Naive thymus-derived CD4-positive, alpha-beta T cell (primary cell): Measurements from ENCODE around the gene DFFA. TPM values are rescaled to one million over a fixed set of nuclear protein-coding genes. Genes with fewer than 3 reads are reported as not detected.
"Not testable (repeated sequence)": the region's sequence is repeated elsewhere in the genome, so short reads cannot be mapped to it uniquely, and the experiment has no call there.

ENCODE experiments used
- ATAC-seq: fragments of 150-1000 bp; cut with Tn5 transposase; 2 replicates; pipeline ENCODE4 v1.10.0; 2021; ENCODE audit warnings: mild to moderate bottlenecking, moderate library complexity
- CTCF ChIA-PET: fragments of 350-600 bp; sonication (Branson Sonifier 250); formaldehyde crosslinking; loops from one replicate; lab custom pipeline; 2021; ENCODE audit warnings: antibody characterized with exemption; lab: Charles Lee
- POLR2A ChIA-PET: fragments of 350-600 bp; sonication (Branson Sonifier 250); formaldehyde crosslinking; loops from one replicate; lab custom pipeline; 2021; ENCODE audit warnings: antibody characterized with exemption, inconsistent platforms; lab: Charles Lee
- DNase-seq, 9 donors: peaks; one replicate each; pipeline versions ENCODE4 v3.0.0 to v3.0.0-alpha.2; 2020 to 2022; ENCODE audit warnings: mixed read lengths in 1 of 9
- H3K27ac ChIP-seq: one replicate; pipeline ENCODE4 v1.7.0; 2013; ENCODE audit warnings: mild to moderate bottlenecking, low read depth, low read length, moderate library complexity
- H3K27me3 ChIP-seq, 2 donors: one replicate each; pipeline ENCODE4 v1.7.0; 2013; ENCODE audit warnings: low read length in 2 of 2, mild to moderate bottlenecking in 2 of 2, moderate library complexity in 2 of 2; ENCODE audit not compliant: control insufficient read depth in 2 of 2, insufficient read depth in 2 of 2
- H3K36me3 ChIP-seq, 3 experiments: 1 replicate in 2 of 3; 2 replicates in 1 of 3; pipeline ENCODE4 v1.7.0; 2013; ENCODE audit warnings: low read length in 3 of 3, mild to moderate bottlenecking in 3 of 3, moderate library complexity in 1 of 3; ENCODE audit not compliant: insufficient read depth in 3 of 3, control insufficient read depth in 2 of 3
- H3K4me1 ChIP-seq, 2 donors: one replicate each; pipeline ENCODE4 v1.7.0; 2013; ENCODE audit warnings: low read length in 2 of 2, mild to moderate bottlenecking in 2 of 2, moderate library complexity in 1 of 2; ENCODE audit not compliant: control insufficient read depth in 2 of 2, insufficient read depth in 2 of 2
- H3K4me3 ChIP-seq: 2 replicates; pipeline ENCODE4 v1.7.0; 2013; ENCODE audit warnings: mild to moderate bottlenecking, low read length
- H3K9me3 ChIP-seq, 3 experiments: 1 replicate in 2 of 3; 2 replicates in 1 of 3; pipeline ENCODE4 v1.7.0; 2013; ENCODE audit warnings: low read length in 3 of 3; ENCODE audit not compliant: control insufficient read depth in 2 of 3
- H3K27ac Mint-ChIP-seq, 9 donors: one replicate each; pipeline ENCODE4 v1.8.0; 2020 to 2022; ENCODE audit warnings: mixed read lengths in 9 of 9, mild to moderate bottlenecking in 8 of 9, moderate library complexity in 5 of 9, inconsistent platforms in 2 of 9
- H3K27me3 Mint-ChIP-seq, 5 donors: one replicate each; pipeline ENCODE4 v1.8.0; 2021 to 2022; ENCODE audit warnings: mixed read lengths in 5 of 5, mild to moderate bottlenecking in 1 of 5
- H3K36me3 Mint-ChIP-seq, 5 donors: one replicate each; pipeline ENCODE4 v1.8.0; 2020 to 2022; ENCODE audit warnings: mixed read lengths in 5 of 5, mild to moderate bottlenecking in 3 of 5, inconsistent platforms in 1 of 5
- H3K4me1 Mint-ChIP-seq, 7 donors: one replicate each; pipeline ENCODE4 v1.8.0; 2020 to 2022; ENCODE audit warnings: mixed read lengths in 7 of 7, mild to moderate bottlenecking in 3 of 7, inconsistent platforms in 1 of 7
- H3K4me3 Mint-ChIP-seq, 10 donors: one replicate each; pipeline ENCODE4 v1.8.0; 2020 to 2022; ENCODE audit warnings: mild to moderate bottlenecking in 10 of 10, mixed read lengths in 10 of 10, moderate library complexity in 6 of 10, inconsistent platforms in 2 of 10
- H3K9me3 Mint-ChIP-seq, 11 donors: one replicate each; pipeline ENCODE4 v1.8.0; 2020 to 2022; ENCODE audit warnings: mixed read lengths in 11 of 11, mild to moderate bottlenecking in 4 of 11, inconsistent platforms in 1 of 11, moderate library complexity in 1 of 11
- intact Hi-C, 2 donors: fragments of 100-400 bp; cut with micrococcal nuclease; formaldehyde crosslinking; loops; one replicate each; pipeline ENCODE4 v1.15.1; 2023
- polyA plus RNA-seq, 2 donors: library from polyadenylated mRNA; unstranded; fragments of 300-500 nt; fragmentation: Illumina TruSeq; gene quantifications; one replicate each; pipeline ENCODE4 v1.2.3, GENCODE V29; 2021
- total RNA-seq, 6 experiments: library from RNA in 5 of 6; stranded (reverse) in 5 of 6; gene quantifications; 1 replicate in 5 of 6; 2 replicates in 1 of 6; pipeline ENCODE4 v1.2.3 and lab custom pipeline; 2021 to 2026

Gene DFFA
- total and polyA plus RNA-seq, 7 experiments from 2014 or later = 13.5 to 36.7 (median 23.4) TPM

GRCh38 chr1:10474613-10475507, 2.5 kb upstream of the DFFA start, which contains the start of gene PEX14:
TSS of gene PEX14 (plus strand) at chr1:10474950. CDS start at chr1:10474967, 17 bp downstream.
- Mint-ChIP-seq H3K36me3 (no peaks in the 10 kb centered on the region), H3K4me3 (peak within 1 kb of the TSS; percentile 92 to 99 (median 96)), H3K27me3 (no peaks in the 10 kb centered on the region), H3K9me3 (no peaks in the 10 kb centered on the region), H3K4me1 (peaks cover 18 to 72% (median 55%) of the 10 kb centered on the region in 7 donors), H3K27ac (peak within 1 kb of the TSS; percentile 72 to 95 (median 90))
- CTCF ChIA-PET = interaction anchor here (0.6 kb wide), 2 partner anchors 45 to 526 kb away, joined by 3 read pairs; no protein-coding TSS in a partner anchor
- DNase-seq (peak; percentile 67 to 86 (median 78)), ATAC-seq (peak; percentile 91)
- Histone ChIP-seq H3K27me3 (no peaks in the 10 kb centered on the region), H3K9me3 (no peaks in the 10 kb centered on the region), H3K36me3 (no peaks in the 10 kb centered on the region), H3K4me3 (peak within 1 kb of the TSS; percentile 67), H3K27ac (peak within 1 kb of the TSS; percentile 66), H3K4me1 (peaks cover 21 to 37% of the 10 kb centered on the region in 2 donors)
- POLR2A ChIA-PET = interaction anchor here (0.5 to 1.7 kb wide), 5 partner anchors 14 to 76 kb away, joined by 3 to 7 read pairs (median 5); partner anchors contain the start of genes CENPS and PGD
- intact Hi-C loops = loop anchor here (1.0 to 10.0 kb wide), 9 partner anchors 77 to 1330 kb away; partner anchors contain the start of genes AGTRAP (in 1 of the 2), CLCN6 (in 1 of the 2), KIF1B (in 1 of the 2) and LZIC (in 1 of the 2)

GRCh38 chr1:10474309-10474612, 1.9 kb upstream of the DFFA start:
- H3K4me3 ChIP-seq = peak overlapping the region; percentile 67
- intact Hi-C loops = loop anchor here (1.0 to 10.0 kb wide), 9 partner anchors 76 to 1331 kb away; partner anchors contain the start of genes AGTRAP (in 1 of the 2), CLCN6 (in 1 of the 2), KIF1B (in 1 of the 2) and LZIC (in 1 of the 2)
- H3K36me3 Mint-ChIP-seq, ATAC-seq, H3K27me3 ChIP-seq, H3K27me3 Mint-ChIP-seq, H3K9me3 ChIP-seq, H3K9me3 Mint-ChIP-seq, H3K36me3 ChIP-seq, DNase-seq: not testable (repeated sequence)
- H3K4me3 Mint-ChIP-seq = peak overlapping the region; percentile 86 to 99 (median 94)
- POLR2A ChIA-PET = interaction anchor here (1.2 to 1.7 kb wide), 2 partner anchors 20 to 44 kb away, joined by 6 to 7 read pairs; partner anchors contain the start of gene CENPS
- peak overlapping the region; percentile 66 for H3K27ac ChIP-seq
- H3K4me1 Mint-ChIP-seq = peaks cover 14 to 68% (median 50%) of the 10 kb centered on the region in 7 donors
- CTCF ChIA-PET = interaction anchor here (0.7 kb wide), 1 partner anchor 20 kb away, joined by 3 read pairs; no protein-coding TSS in a partner anchor
- peaks cover 21 to 37% of the 10 kb centered on the region in 2 donors for H3K4me1 ChIP-seq
- peak overlapping the region in 8 of 9 donors; percentile 63 to 95 (median 88) for H3K27ac Mint-ChIP-seq

- H3K4me3 Mint-ChIP-seq = peak overlapping the region; percentile 87 to 96 (median 92)
- peak overlapping the region in 8 of 9 donors; percentile 70 to 92 (median 88) for H3K27ac Mint-ChIP-seq
Measured at GRCh38 chr1:10473145-10473765, 926 bp upstream of the DFFA start.

GRCh38 chr1:10471411-10472219, 714 bp downstream of the DFFA start:
- peak overlapping the region; percentile 69 for H3K4me3 ChIP-seq
- Mint-ChIP-seq H3K36me3 (peaks cover 6 to 17% (median 10%) of the 10 kb centered on the region in 5 donors), H3K27ac (peak overlapping the region; percentile 78 to 93 (median 90)), H3K4me1 (peaks cover 12 to 54% (median 44%) of the 10 kb centered on the region in 7 donors), H3K4me3 (peak overlapping the region; percentile 87 to 96 (median 92)), H3K9me3 (no peaks in the 10 kb centered on the region), H3K27me3 (no peaks in the 10 kb centered on the region)
- CTCF ChIA-PET = interaction anchor here (0.8 to 1.3 kb wide), 2 partner anchors 23 to 25 kb away, joined by 3 read pairs; no protein-coding TSS in a partner anchor
- DNase-seq (no peak), ATAC-seq (peak; percentile 0)
- POLR2A ChIA-PET = no interaction called here
- H3K9me3 ChIP-seq = no peaks in the 10 kb centered on the region
- H3K4me1 ChIP-seq = peaks cover 21 to 36% of the 10 kb centered on the region in 2 donors
- intact Hi-C loops = loop anchor here (1.0 to 10.0 kb wide), 14 partner anchors 23 to 1343 kb away; partner anchors contain the start of genes CENPS (in 2 of the 2), TARDBP (in 2 of the 2), AGTRAP (in 1 of the 2) and CLCN6 (in 1 of the 2)
- H3K27me3 ChIP-seq = no peaks in the 10 kb centered on the region
- H3K27ac ChIP-seq = peak overlapping the region; percentile 68
- H3K36me3 ChIP-seq = peaks cover 0 to 22% (median 4%) of the 10 kb centered on the region in 3 experiments

More at GRCh38 chr1:10473145-10473765, 926 bp upstream of the DFFA start:
- peak overlapping the region; percentile 68 for H3K27ac ChIP-seq
- Mint-ChIP-seq H3K36me3 (peaks cover under 1 to 6% (median 2%) of the 10 kb centered on the region in 5 donors), H3K4me1 (peaks cover 12 to 61% (median 51%) of the 10 kb centered on the region in 7 donors), H3K27me3 (no peaks in the 10 kb centered on the region), H3K9me3 (no peaks in the 10 kb centered on the region)
- CTCF ChIA-PET = interaction anchor here (0.7 to 1.3 kb wide), 2 partner anchors 21 to 24 kb away, joined by 3 read pairs; no protein-coding TSS in a partner anchor
- no peaks in the 10 kb centered on the region for H3K27me3 ChIP-seq
- H3K4me1 ChIP-seq = peaks cover 21 to 37% of the 10 kb centered on the region in 2 donors
- POLR2A ChIA-PET = interaction anchor here (0.7 kb wide), 1 partner anchor 542 kb away, joined by 3 read pairs; no protein-coding TSS in a partner anchor
- no peaks in the 10 kb centered on the region for H3K9me3 ChIP-seq
- no peak for DNase-seq
- H3K4me3 ChIP-seq = no peak overlapping the region
- no peak for ATAC-seq
- intact Hi-C loops = loop anchor here in 1 of 2 donors (2.0 to 10.0 kb wide), 7 partner anchors 261 to 1344 kb away; partner anchors contain the start of genes AGTRAP, CLCN6, GPR157 and KIF1B
- peaks cover 0 to 9% (median 3%) of the 10 kb centered on the region in 3 experiments for H3K36me3 ChIP-seq

GRCh38 chr1:10470043-10470442, 2.3 kb downstream of the DFFA start:
- ChIA-PET POLR2A (no interaction called here), CTCF (no interaction called here)
- H3K27ac ChIP-seq = no peak overlapping the region
- H3K36me3 Mint-ChIP-seq = peaks cover 6 to 17% (median 10%) of the 10 kb centered on the region in 5 donors
- no peak overlapping the region for H3K27ac Mint-ChIP-seq
- peaks cover 12 to 22% of the 10 kb centered on the region in 2 donors for H3K4me1 ChIP-seq
- H3K27me3 ChIP-seq = no peaks in the 10 kb centered on the region
- no peak overlapping the region for H3K4me3 ChIP-seq
- no peaks in the 10 kb centered on the region for H3K9me3 ChIP-seq
- ATAC-seq (no peak), DNase-seq (no peak)
- H3K4me3 Mint-ChIP-seq = no peak overlapping the region
- no peaks in the 10 kb centered on the region for H3K9me3 Mint-ChIP-seq
- intact Hi-C loops = loop anchor here in 1 of 2 donors (5.0 to 10.0 kb wide), 6 partner anchors 258 to 1335 kb away; partner anchors contain the start of genes AGTRAP, CLCN6, KIF1B and MTHFR
- H3K27me3 Mint-ChIP-seq = no peaks in the 10 kb centered on the region
- H3K4me1 Mint-ChIP-seq = peaks cover 12 to 39% (median 29%) of the 10 kb centered on the region in 7 donors
- peaks cover 0 to 38% (median 4%) of the 10 kb centered on the region in 3 experiments for H3K36me3 ChIP-seq
